H1 (cell line): Measurements from ENCODE around the gene AOPEP. TPM values are rescaled to one million over a fixed set of nuclear protein-coding genes. Genes with fewer than 3 reads are reported as not detected.

Source experiments
- CTCF ChIA-PET: fragments of 300-600 bp; sonication (Branson Sonifier 250); formaldehyde crosslinking; loops from one replicate; lab custom pipeline; 2021; ENCODE audit not compliant: partially characterized antibody; lab: Charles Lee
- POLR2A ChIA-PET: fragments of 300-600 bp; sonication (Branson Sonifier 250); formaldehyde crosslinking; loops from one replicate; lab custom pipeline; 2021; ENCODE audit warnings: inconsistent platforms; ENCODE audit not compliant: partially characterized antibody; lab: Charles Lee
- DNase-seq, 2 experiments: peaks; one replicate each; pipeline versions ENCODE4 v3.0.0 to v3.0.0-alpha.2; 2010 to 2022; ENCODE audit warnings: low spot score in 2 of 2, low read depth in 1 of 2, mixed read lengths in 1 of 2
- FAIRE-seq: peaks from 2 replicates; lab custom pipeline; 2011; peaks lifted over from hg19 to GRCh38; lab: Jason Lieb, UNC
- H2AFZ ChIP-seq: 2 replicates; pipeline ENCODE4 v1.8.1; 2012; ENCODE audit warnings: low read length, inconsistent platforms
- H2AK5ac ChIP-seq: 2 replicates; pipeline ENCODE4 v1.6.1; 2013; ENCODE audit warnings: low read depth, low read length
- H2BK120ac ChIP-seq: replicated peaks from 2 replicates; pipeline ENCODE3; 2013; ENCODE audit warnings: low read depth, low read length, inconsistent platforms
- H2BK12ac ChIP-seq: 2 replicates; pipeline ENCODE4 v1.6.1; 2013; ENCODE audit warnings: low read depth, low read length
- H2BK15ac ChIP-seq: 2 replicates; pipeline ENCODE4 v1.6.1; 2013; ENCODE audit warnings: low read length
- H2BK20ac ChIP-seq: 2 replicates; pipeline ENCODE4 v1.6.1; 2013; ENCODE audit warnings: low read length
- H2BK5ac ChIP-seq: 2 replicates; pipeline ENCODE4 v1.6.1; 2013; ENCODE audit warnings: low read depth, low read length
- H3K14ac ChIP-seq: 2 replicates; pipeline ENCODE4 v1.6.1; 2013; ENCODE audit warnings: inconsistent platforms; ENCODE audit not compliant: insufficient read length
- H3K18ac ChIP-seq: 2 replicates; pipeline ENCODE4 v1.6.1; 2013; ENCODE audit warnings: low read length; ENCODE audit errors: extremely low read depth
- H3K23ac ChIP-seq: 2 replicates; pipeline ENCODE4 v1.6.1; 2013; ENCODE audit warnings: inconsistent platforms; ENCODE audit not compliant: insufficient read length
- H3K23me2 ChIP-seq: 2 replicates; pipeline ENCODE4 v1.6.1; 2013; ENCODE audit warnings: low read depth, low read length
- H3K27ac ChIP-seq: 2 replicates; pipeline ENCODE4 v1.6.1; 2011; ENCODE audit warnings: low read depth, low read length, inconsistent platforms
- H3K27me3 ChIP-seq, 4 experiments: replicated peaks in 1 of 4; 1 replicate in 1 of 4; 2 replicates in 3 of 4; pipeline versions ENCODE4 v1.6.1 to v1.8.1; 2011 to 2013; ENCODE audit warnings: low read length in 3 of 4, mild to moderate bottlenecking in 3 of 4, inconsistent platforms in 2 of 4, mixed read lengths in 2 of 4, moderate library complexity in 1 of 4; ENCODE audit not compliant: control insufficient read depth in 3 of 4, insufficient read depth in 3 of 4; ENCODE audit errors: extremely low read depth in 1 of 4
- H3K36me3 ChIP-seq, 4 experiments: 2 replicates each; pipeline versions ENCODE4 v1.6.1 to v1.8.1; 2011 to 2013; ENCODE audit warnings: mild to moderate bottlenecking in 4 of 4, low read length in 3 of 4, moderate library complexity in 2 of 4, control low read depth in 1 of 4, inconsistent platforms in 1 of 4; ENCODE audit not compliant: insufficient read depth in 4 of 4, control insufficient read depth in 2 of 4
- H3K4ac ChIP-seq: replicated peaks from 2 replicates; pipeline ENCODE3; 2013; ENCODE audit warnings: low read length, low read depth, mixed read lengths, inconsistent platforms; ENCODE audit not compliant: insufficient read length
- H3K4me1 ChIP-seq, 4 experiments: replicated peaks in 1 of 4; 1 replicate in 1 of 4; 2 replicates in 3 of 4; pipeline versions ENCODE4 v1.6.1 to v1.8.1; 2011 to 2013; ENCODE audit warnings: low read length in 3 of 4, inconsistent platforms in 2 of 4, mixed read lengths in 1 of 4; ENCODE audit not compliant: insufficient read depth in 4 of 4, control insufficient read depth in 3 of 4
- H3K4me2 ChIP-seq, 2 experiments: 2 replicates each; pipeline versions ENCODE4 v1.6.1 to v1.8.1; 2011 to 2013; ENCODE audit warnings: low read depth in 2 of 2, low read length in 2 of 2, control low read depth in 1 of 2, inconsistent platforms in 1 of 2, mild to moderate bottlenecking in 1 of 2; ENCODE audit not compliant: insufficient read depth in 1 of 2
- H3K4me3 ChIP-seq, 4 experiments: fragments of 200-600, 300-600 bp in 1 of 4; sonication (generic), shearing (Covaris generic), sonication (Bioruptor Twin) in 1 of 4; 2 replicates each; pipeline versions ENCODE4 v1.5.1 to v1.8.1; 2011 to 2016; ENCODE audit warnings: low read length in 4 of 4, low read depth in 3 of 4, control low read depth in 2 of 4, inconsistent platforms in 2 of 4, mild to moderate bottlenecking in 2 of 4, mixed read lengths in 1 of 4, moderate library complexity in 1 of 4; ENCODE audit not compliant: insufficient read depth in 2 of 4; ENCODE audit errors: extremely low read depth in 1 of 4
- H3K56ac ChIP-seq: replicated peaks from 2 replicates; pipeline ENCODE3; 2013; ENCODE audit warnings: low read depth, mild to moderate bottlenecking, mixed read lengths, low read length, inconsistent platforms; ENCODE audit not compliant: insufficient read length
- H3K79me1 ChIP-seq: 2 replicates; pipeline ENCODE4 v1.6.1; 2013; ENCODE audit warnings: low read depth, low read length, control low read depth
- H3K79me2 ChIP-seq, 2 experiments: 2 replicates each; pipeline versions ENCODE4 v1.6.1 to v1.8.1; 2012 to 2013; ENCODE audit warnings: low read length in 2 of 2, mild to moderate bottlenecking in 2 of 2, inconsistent platforms in 1 of 2; ENCODE audit not compliant: insufficient read depth in 2 of 2, control insufficient read depth in 1 of 2
- H3K9ac ChIP-seq, 4 experiments: replicated peaks in 1 of 4; 1 replicate in 1 of 4; 2 replicates in 3 of 4; pipeline versions ENCODE4 v1.6.1 to v1.8.1; 2011 to 2013; ENCODE audit warnings: low read depth in 3 of 4, low read length in 3 of 4, control low read depth in 2 of 4, mild to moderate bottlenecking in 2 of 4, moderate library complexity in 2 of 4, inconsistent platforms in 1 of 4; ENCODE audit errors: extremely low read depth in 1 of 4
- H3K9me3 ChIP-seq, 2 experiments: 2 replicates each; pipeline versions ENCODE4 v1.6.1 to v1.8.1; 2012 to 2013; ENCODE audit warnings: mild to moderate bottlenecking in 2 of 2, moderate library complexity in 2 of 2, control low read depth in 1 of 2, inconsistent platforms in 1 of 2, low read depth in 1 of 2, low read length in 1 of 2, mixed read lengths in 1 of 2; ENCODE audit not compliant: insufficient read depth in 2 of 2
- H4K20me1 ChIP-seq, 2 experiments: replicated peaks in 1 of 2; 2 replicates each; pipeline versions ENCODE3 to v1.8.1; 2011 to 2013; ENCODE audit warnings: inconsistent platforms in 2 of 2, low read length in 2 of 2, mild to moderate bottlenecking in 1 of 2; ENCODE audit not compliant: insufficient read depth in 2 of 2, control insufficient read depth in 1 of 2
- H4K5ac ChIP-seq: 2 replicates; pipeline ENCODE4 v1.6.1; 2013; ENCODE audit warnings: low read length, low read depth, mixed read lengths, inconsistent platforms; ENCODE audit not compliant: insufficient read length
- H4K8ac ChIP-seq: 2 replicates; pipeline ENCODE4 v1.8.0; 2013; ENCODE audit warnings: mild to moderate bottlenecking, moderate library complexity, low read length, inconsistent platforms; ENCODE audit not compliant: insufficient read depth; ENCODE audit errors: extremely low read depth
- H4K91ac ChIP-seq: replicated peaks from 2 replicates; pipeline ENCODE3; 2013; ENCODE audit warnings: low read length, mixed read lengths, inconsistent platforms; ENCODE audit not compliant: insufficient read length
- CBX5 ChIP-seq: fragments of 300-800, 300-1000 bp; sonication (generic); IDR thresholded peaks from 2 replicates; pipeline ENCODE4 v1.7.1; 2016; ENCODE audit warnings: antibody characterized with exemption, low read length, low read depth
- CHD2 ChIP-seq: IDR thresholded peaks from 2 replicates; pipeline ENCODE4 v1.6.1; 2012; ENCODE audit warnings: low read length, improper control_type of control experiment
- EZH2 ChIP-seq: fragments of 200-600 bp; sonication (generic); IDR thresholded peaks from 2 replicates; pipeline ENCODE4 v1.7.1; 2012; ENCODE audit warnings: low read depth, mild to moderate bottlenecking, moderate library complexity, low read length, inconsistent platforms; ENCODE audit not compliant: severe bottlenecking
- RFX5 ChIP-seq: IDR thresholded peaks from 2 replicates; pipeline ENCODE4 v1.6.1; 2011; ENCODE audit warnings: low read depth, low read length, improper control_type of control experiment, borderline replicate concordance
- RXRA ChIP-seq: IDR thresholded peaks from 2 replicates; pipeline ENCODE4 v1.6.1; 2011; ENCODE audit warnings: low read depth, mild to moderate bottlenecking, low read length, moderate library complexity; ENCODE audit not compliant: insufficient read depth
- SIRT6 ChIP-seq: IDR thresholded peaks from one replicate; pipeline ENCODE4 v1.7.1; 2012; ENCODE audit warnings: low read length, inconsistent platforms
- SIX5 ChIP-seq: IDR thresholded peaks from 2 replicates; pipeline ENCODE4 v1.6.1; 2011; ENCODE audit warnings: mild to moderate bottlenecking, low read depth, low read length
- TAF1 ChIP-seq: IDR thresholded peaks from 2 replicates; pipeline ENCODE4 v1.6.1; 2011; ENCODE audit warnings: mild to moderate bottlenecking, low read depth, low read length
- TEAD4 ChIP-seq: IDR thresholded peaks from 2 replicates; pipeline ENCODE4 v1.6.1; 2012; ENCODE audit warnings: low read depth, low read length, inconsistent platforms, mixed read lengths
- WGBS, 2 experiments: shearing (Covaris generic) in 1 of 2; methylation state at CpG; one replicate each; pipeline versions ENCODE4 v1.1.6 to v1.1.7; 2013 to 2015; ENCODE audit warnings: low lambda C conversion rate in 2 of 2, mixed read lengths in 2 of 2, inconsistent platforms in 1 of 2, low coverage in 1 of 2, missing lambda C conversion rate in 1 of 2; ENCODE audit not compliant: insufficient replicate concordance in 2 of 2, insufficient coverage in 1 of 2, insufficient read length in 1 of 2; ENCODE audit errors: extremely low coverage in 1 of 2, missing lambda C conversion rate in 1 of 2; 5-methylcytosine and 5-hydroxymethylcytosine counted together
- polyA plus RNA-seq, 7 experiments: library from polyadenylated mRNA; depleted of rRNA in 3 of 7; stranded (reverse) in 5 of 7; unstranded in 2 of 7; fragments of >200 nt in 5 of 7; fragments of 200-250 nt in 2 of 7; gene quantifications; 1 replicate in 5 of 7; 2 replicates in 1 of 7; 4 replicates in 1 of 7; pipeline versions ENCODE4 v1.2.1 to v1.2.3, GENCODE V29; 2011 to 2013; ENCODE audit warnings: missing spikeins in 2 of 7, mixed read lengths in 2 of 7
- total RNA-seq: library from RNA; stranded (reverse); fragmentation: NEBNext Ultra II Directional; extraction: Animal tissue kit (Norgen Biotek cat#: 25700); gene quantifications from 2 replicates; pipeline ENCODE4 v1.2.1, GENCODE V29; 2021
- TF ChIP-seq, protein P1 (sequence below), 3 experiments: IDR thresholded peaks; 1 replicate in 2 of 3; 2 replicates in 1 of 3; pipeline versions ENCODE4 v1.5.1 to v1.6.1; 2011; ENCODE audit warnings: low read length in 3 of 3, mild to moderate bottlenecking in 3 of 3, inconsistent platforms in 2 of 3, low read depth in 1 of 3, moderate library complexity in 1 of 3; ENCODE audit not compliant: insufficient read depth in 1 of 3; ENCODE audit errors: control extremely low read depth in 1 of 3
- TF ChIP-seq, protein P2 (sequence below): IDR thresholded peaks from 2 replicates; pipeline ENCODE4 v1.6.1; 2012; ENCODE audit warnings: inconsistent platforms

AOPEP gene
- total and polyA plus RNA-seq, 2 of the 8 experiments (the other 6 are each of a cell fraction or from before 2014, with no cell fraction given): 6.1 to 14.3 TPM

DNA sequence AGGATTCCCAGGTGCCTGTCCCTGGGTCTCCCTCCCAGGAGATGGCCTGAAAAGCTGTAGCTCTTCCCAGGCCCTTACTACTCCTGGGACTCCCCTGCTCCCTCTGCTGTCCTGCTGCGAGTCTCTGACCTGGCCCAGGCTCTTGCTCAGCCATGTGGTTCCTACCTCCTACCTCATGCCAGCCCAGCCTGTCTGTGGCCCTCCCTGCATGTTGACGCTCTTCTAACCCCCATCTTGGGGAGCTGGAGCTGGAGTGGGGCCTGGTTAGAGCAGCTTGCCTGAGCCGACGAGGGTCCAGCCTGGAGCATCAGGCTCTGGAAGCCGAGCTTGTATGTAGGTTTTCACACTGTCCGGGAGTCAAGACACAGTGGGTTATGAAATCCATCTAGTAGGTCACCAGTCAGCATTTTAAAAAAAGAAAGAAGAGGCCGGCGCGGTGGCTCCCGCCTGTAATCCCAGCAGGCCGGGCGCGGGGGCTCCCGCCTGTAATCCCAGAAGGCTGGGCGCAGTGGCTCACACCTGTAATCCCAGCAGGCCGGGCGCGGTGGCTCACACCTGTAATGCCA lies 346.6 kb downstream of the AOPEP start:
- Histone ChIP-seq H3K27me3 (no peaks in the 10 kb centered on the region), H3K23ac (no peak overlapping the region), H2BK120ac (no peak overlapping the region), H2BK20ac (no peak overlapping the region), H2AFZ (no peak overlapping the region), H3K9me3 (no peaks in the 10 kb centered on the region), H3K56ac (no peak overlapping the region), H3K79me1 (no peaks in the 10 kb centered on the region), H3K9ac (no peak overlapping the region), H3K27ac (no peak overlapping the region), H4K8ac (no peak overlapping the region), H2BK5ac (no peak overlapping the region; the same call in 1 of the 2 replicates), H2BK12ac (no peak overlapping the region), H2AK5ac (no peak overlapping the region), H4K91ac (no peak overlapping the region), H4K20me1 (peaks cover 0 to 3% of the 10 kb centered on the region in 2 experiments), H3K18ac (no peak overlapping the region), H3K4me2 (no peak overlapping the region), H2BK15ac (no peak overlapping the region), H3K4me3 (no peak overlapping the region), H3K36me3 (no peaks in the 10 kb centered on the region), H4K5ac (no peak overlapping the region), H3K4me1 (peaks cover 0 to 3% (median 1%) of the 10 kb centered on the region in 4 experiments; a peak in 3 of 7 replicates), H3K14ac (no peak overlapping the region), H3K4ac (no peak overlapping the region), H3K79me2 (no peaks in the 10 kb centered on the region), H3K23me2 (no peaks in the 10 kb centered on the region)
- DNase-seq: peak in 1 of 2 experiments; percentile 57
- WGBS, 2 experiments: 88% methylated on average over 13 of the region's 18 CpGs; no CpG with 5 or more reads in 1 of the 2 experiments
- CTCF ChIA-PET: interaction anchor here (0.7 to 3.6 kb wide), 20 partner anchors 11 to 518 kb away, joined by 3 to 20 read pairs (median 3); partner anchors contain the start of gene PCAT7
- POLR2A ChIA-PET: interaction anchor here (0.8 kb wide), 1 partner anchor 450 kb away, joined by 3 read pairs; no protein-coding TSS in a partner anchor
- FAIRE-seq: no peak
- TF ChIP-seq CHD2 (no peak), SIX5 (no peak), EZH2 (no peak), SIRT6 (no peak), CBX5 (no peak), RFX5 (no peak), RXRA (no peak), TEAD4 (no peak), TAF1 (no peak)
- TF ChIP-seq, protein P1, sequence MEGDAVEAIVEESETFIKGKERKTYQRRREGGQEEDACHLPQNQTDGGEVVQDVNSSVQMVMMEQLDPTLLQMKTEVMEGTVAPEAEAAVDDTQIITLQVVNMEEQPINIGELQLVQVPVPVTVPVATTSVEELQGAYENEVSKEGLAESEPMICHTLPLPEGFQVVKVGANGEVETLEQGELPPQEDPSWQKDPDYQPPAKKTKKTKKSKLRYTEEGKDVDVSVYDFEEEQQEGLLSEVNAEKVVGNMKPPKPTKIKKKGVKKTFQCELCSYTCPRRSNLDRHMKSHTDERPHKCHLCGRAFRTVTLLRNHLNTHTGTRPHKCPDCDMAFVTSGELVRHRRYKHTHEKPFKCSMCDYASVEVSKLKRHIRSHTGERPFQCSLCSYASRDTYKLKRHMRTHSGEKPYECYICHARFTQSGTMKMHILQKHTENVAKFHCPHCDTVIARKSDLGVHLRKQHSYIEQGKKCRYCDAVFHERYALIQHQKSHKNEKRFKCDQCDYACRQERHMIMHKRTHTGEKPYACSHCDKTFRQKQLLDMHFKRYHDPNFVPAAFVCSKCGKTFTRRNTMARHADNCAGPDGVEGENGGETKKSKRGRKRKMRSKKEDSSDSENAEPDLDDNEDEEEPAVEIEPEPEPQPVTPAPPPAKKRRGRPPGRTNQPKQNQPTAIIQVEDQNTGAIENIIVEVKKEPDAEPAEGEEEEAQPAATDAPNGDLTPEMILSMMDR (IDR thresholded peaks at IDR 0.05; ENCODE audit: control extremely low read depth in 1 of 3, insufficient read depth in 1 of 3, low read depth in 1 of 3, low read length in 3 of 3): peak; percentile 50 to 63 (median 59)
- TF ChIP-seq, protein P2, sequence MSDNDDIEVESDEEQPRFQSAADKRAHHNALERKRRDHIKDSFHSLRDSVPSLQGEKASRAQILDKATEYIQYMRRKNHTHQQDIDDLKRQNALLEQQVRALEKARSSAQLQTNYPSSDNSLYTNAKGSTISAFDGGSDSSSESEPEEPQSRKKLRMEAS: peak; percentile 93
